Hepatocyte (in vitro differentiated cells): Measurements from ENCODE around the gene SLC35E3.

Experiments used
- CTCF ChIP-seq: fragments of 200-600 bp; sonication (generic); IDR thresholded peaks from 2 replicates; pipeline ENCODE4 v1.5.1; 2016; ENCODE audit warnings: antibody characterized with exemption, mild to moderate bottlenecking; ENCODE audit not compliant: poor library complexity
- EZH2 ChIP-seq: fragments of 200-600 bp; sonication (generic); IDR thresholded peaks from 2 replicates; pipeline ENCODE4 v1.6.1; 2016; ENCODE audit warnings: antibody characterized with exemption, mild to moderate bottlenecking, borderline replicate concordance
- EZH2phosphoT487 ChIP-seq: fragments of 200-600 bp; sonication (generic); IDR thresholded peaks from one replicate; pipeline ENCODE4 v1.6.1; 2018; ENCODE audit warnings: antibody characterized with exemption, mild to moderate bottlenecking, low read depth, moderate library complexity; ENCODE audit not compliant: unreplicated experiment, severe bottlenecking

- TF ChIP-seq CTCF (no peak), EZH2phosphoT487 (no peak), EZH2 (no peak)
Measured at GRCh38 chr12:68791897-68792481, 46.0 kb downstream of the SLC35E3 start.
